ENCODE measurements around the gene SORCS1.

DNA sequence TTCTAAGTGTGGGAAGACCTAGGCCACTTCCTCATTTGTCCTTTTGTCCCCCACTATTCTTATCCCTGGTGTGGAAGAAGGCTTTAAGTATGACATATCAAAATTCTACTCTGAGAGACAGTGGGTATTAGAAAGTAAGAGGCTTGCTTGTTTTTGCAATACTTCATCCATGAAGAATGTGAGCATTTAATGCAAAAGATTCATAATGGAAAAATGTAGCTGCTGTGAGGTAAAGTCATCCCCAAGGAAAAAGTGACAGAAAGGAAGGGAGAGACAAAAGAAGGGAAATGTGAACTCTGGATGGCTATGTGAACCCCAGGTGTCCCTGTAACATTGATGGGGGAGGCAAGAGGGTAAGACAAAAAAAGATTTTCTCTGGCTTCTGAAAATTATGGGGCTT, 607.5 kb downstream of the SORCS1 start:
- TF ChIP-seq, protein P1, sequence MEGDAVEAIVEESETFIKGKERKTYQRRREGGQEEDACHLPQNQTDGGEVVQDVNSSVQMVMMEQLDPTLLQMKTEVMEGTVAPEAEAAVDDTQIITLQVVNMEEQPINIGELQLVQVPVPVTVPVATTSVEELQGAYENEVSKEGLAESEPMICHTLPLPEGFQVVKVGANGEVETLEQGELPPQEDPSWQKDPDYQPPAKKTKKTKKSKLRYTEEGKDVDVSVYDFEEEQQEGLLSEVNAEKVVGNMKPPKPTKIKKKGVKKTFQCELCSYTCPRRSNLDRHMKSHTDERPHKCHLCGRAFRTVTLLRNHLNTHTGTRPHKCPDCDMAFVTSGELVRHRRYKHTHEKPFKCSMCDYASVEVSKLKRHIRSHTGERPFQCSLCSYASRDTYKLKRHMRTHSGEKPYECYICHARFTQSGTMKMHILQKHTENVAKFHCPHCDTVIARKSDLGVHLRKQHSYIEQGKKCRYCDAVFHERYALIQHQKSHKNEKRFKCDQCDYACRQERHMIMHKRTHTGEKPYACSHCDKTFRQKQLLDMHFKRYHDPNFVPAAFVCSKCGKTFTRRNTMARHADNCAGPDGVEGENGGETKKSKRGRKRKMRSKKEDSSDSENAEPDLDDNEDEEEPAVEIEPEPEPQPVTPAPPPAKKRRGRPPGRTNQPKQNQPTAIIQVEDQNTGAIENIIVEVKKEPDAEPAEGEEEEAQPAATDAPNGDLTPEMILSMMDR (IDR thresholded peaks at IDR 0.05): no peak
- no peak for TF ChIP-seq POLR2A (IDR thresholded peaks at IDR 0.05)
- TF ChIP-seq EP300 (IDR thresholded peaks at IDR 0.05): no peak

Data from tibial nerve (tissue), 4 donors.